HepG2 (cell line): ENCODE measurements around the gene FKTN. TPM values are rescaled to one million over a fixed set of nuclear protein-coding genes. Genes with fewer than 3 reads are reported as not detected.
A peak's percentile ranks its signal among the peaks of the same experiment; 100 is the strongest.

Experiments
- AKNA ChIP-seq: sonication (generic); formaldehyde crosslinking; IDR thresholded peaks from 2 replicates; pipeline ENCODE4 v1.4.0; 2020; ENCODE audit warnings: missing genetic modification reagents, borderline replicate concordance
- EHMT2 ChIP-seq: fragments of 200-600 bp; sonication (generic); IDR thresholded peaks from 2 replicates; pipeline ENCODE4 v1.7.0; 2017; ENCODE audit warnings: antibody characterized with exemption, low read depth, low read length, borderline replicate concordance
- FOXP1 ChIP-seq, 2 experiments: fragments of 450-650 bp in 1 of 2; IDR thresholded peaks; 2 replicates each; pipeline ENCODE4 v1.6.1; 2017 to 2018; ENCODE audit warnings: antibody characterized with exemption in 1 of 2
- GLMP ChIP-seq: sonication (generic); formaldehyde crosslinking; IDR thresholded peaks from 2 replicates; pipeline ENCODE4 v1.9.0; 2021; ENCODE audit warnings: missing genetic modification reagents, mild to moderate bottlenecking, borderline replicate concordance
- HIVEP1 ChIP-seq: sonication (generic); formaldehyde crosslinking; IDR thresholded peaks from 2 replicates; pipeline ENCODE4 v1.4.0; 2020; ENCODE audit warnings: mild to moderate bottlenecking, missing genetic modification reagents
- HNRNPLL ChIP-seq: fragments of 200-400 bp; formaldehyde crosslinking; IDR thresholded peaks from 2 replicates; pipeline ENCODE4 v1.6.1; 2017; ENCODE audit warnings: mild to moderate bottlenecking, low read depth, low read length; ENCODE audit not compliant: poor library complexity, severe bottlenecking
- KDM5B ChIP-seq: sonication (generic); formaldehyde crosslinking; IDR thresholded peaks from 2 replicates; pipeline ENCODE4 v1.4.0; 2020; ENCODE audit warnings: missing genetic modification reagents, mild to moderate bottlenecking, borderline replicate concordance
- KMT2A ChIP-seq: sonication (generic); formaldehyde crosslinking; IDR thresholded peaks from 2 replicates; pipeline ENCODE4 v1.4.0; 2020; ENCODE audit warnings: missing genetic modification reagents
- MXD1 ChIP-seq: sonication (generic); formaldehyde crosslinking; IDR thresholded peaks from 2 replicates; pipeline ENCODE4 v1.4.0; 2020; ENCODE audit warnings: mild to moderate bottlenecking, missing genetic modification reagents
- NCOA2 ChIP-seq: sonication (generic); formaldehyde crosslinking; IDR thresholded peaks from 2 replicates; pipeline ENCODE4 v1.8.0; 2022; ENCODE audit warnings: inconsistent platforms
- POGZ ChIP-seq: sonication (generic); formaldehyde crosslinking; IDR thresholded peaks from 2 replicates; pipeline ENCODE4 v1.4.0; 2020; ENCODE audit warnings: mild to moderate bottlenecking, missing genetic modification reagents
- TBX2 ChIP-seq: sonication (generic); formaldehyde crosslinking; IDR thresholded peaks from 2 replicates; pipeline ENCODE4 v1.5.0; 2020; ENCODE audit warnings: missing genetic modification reagents, mild to moderate bottlenecking, borderline replicate concordance
- ZFAT ChIP-seq: sonication (generic); formaldehyde crosslinking; conservative IDR thresholded peaks from 2 replicates; pipeline ENCODE4 v1.8.1; 2023; ENCODE audit warnings: missing genetic modification reagents, inconsistent platforms
- ZFX ChIP-seq: sonication (generic); formaldehyde crosslinking; IDR thresholded peaks from 2 replicates; pipeline ENCODE4 v1.4.0; 2020; ENCODE audit warnings: mild to moderate bottlenecking, low read depth, missing genetic modification reagents, moderate library complexity
- ZNF282 ChIP-seq: fragments of 450-650 bp; IDR thresholded peaks from 2 replicates; pipeline ENCODE4 v1.6.1; 2018; ENCODE audit not compliant: partially characterized antibody
- ZNF547 ChIP-seq: sonication (generic); formaldehyde crosslinking; IDR thresholded peaks from 2 replicates; pipeline ENCODE4 v1.5.1; 2020; ENCODE audit warnings: mild to moderate bottlenecking, missing genetic modification reagents
- ZNF556 ChIP-seq: sonication (generic); formaldehyde crosslinking; IDR thresholded peaks from 2 replicates; pipeline ENCODE4 v1.4.0; 2020; ENCODE audit warnings: mild to moderate bottlenecking, missing genetic modification reagents, borderline replicate concordance
- ZNF615 ChIP-seq: sonication (generic); formaldehyde crosslinking; IDR thresholded peaks from 2 replicates; pipeline ENCODE4 v1.5.0; 2020; ENCODE audit warnings: mild to moderate bottlenecking, missing genetic modification reagents, borderline replicate concordance
- ZNF776 ChIP-seq: sonication (generic); formaldehyde crosslinking; IDR thresholded peaks from 2 replicates; pipeline ENCODE4 v1.4.0; 2020; ENCODE audit warnings: mild to moderate bottlenecking, missing genetic modification reagents
- ZSCAN21 ChIP-seq: sonication (generic); formaldehyde crosslinking; IDR thresholded peaks from 2 replicates; pipeline ENCODE4 v1.8.0; 2022; ENCODE audit warnings: mild to moderate bottlenecking, missing genetic modification reagents, moderate library complexity, borderline replicate concordance
- polyA plus RNA-seq, 8 experiments: library from polyadenylated mRNA; depleted of rRNA in 3 of 8; stranded (reverse) in 7 of 8; unstranded in 1 of 8; fragments of >200 nt; fragmentation: Illumina TruSeq in 4 of 8; extraction: Trizol in 4 of 8; gene quantifications; 2 replicates each; pipeline versions ENCODE4 v1.2.1 to v1.2.3, GENCODE V29; 2011 to 2016; ENCODE audit warnings: low read depth in 4 of 8, missing spikeins in 1 of 8, mixed read lengths in 1 of 8; ENCODE audit not compliant: insufficient read depth in 1 of 8
- total RNA-seq, 5 experiments: library from RNA; depleted of rRNA; stranded (reverse); fragments of >200 nt; fragmentation: Illumina TruSeq; extraction: Trizol; gene quantifications; 2 replicates each; pipeline ENCODE4 v1.2.3, GENCODE V29; 2016; ENCODE audit warnings: low read depth in 1 of 5

The FKTN gene
- total and polyA plus RNA-seq, 2 of the 13 experiments (the other 11 are each of a cell fraction or from before 2014, with no cell fraction given): 7.9 to 13.5 TPM

GRCh38 chr9:105557804-105558610 lies at the start of gene FKTN (continued):
- TF ChIP-seq AKNA (CRISPR knock-in tag) (0 out of 2 replicates have a peak, but pooled peaks have one; percentile 20), ZFX (CRISPR knock-in tag) (peak; percentile 66), MXD1 (CRISPR knock-in tag) (no peak; the same call in 1 of the 2 replicates), FOXP1 (IDR thresholded peaks at IDR 0.05) (no peak), FOXP1 (CRISPR knock-in tag; IDR thresholded peaks at IDR 0.05) (no peak), POGZ (CRISPR knock-in tag) (peak; percentile 81), HNRNPLL (peak; percentile 92), KDM5B (CRISPR knock-in tag) (peak; percentile 81; the same call in 1 of the 2 replicates), ZNF282 (no peak), EHMT2 (no peak), ZNF547 (peak; percentile 82), HIVEP1 (CRISPR knock-in tag) (peak; percentile 18; the same call in 1 of the 2 replicates), GLMP (CRISPR knock-in tag) (no peak), ZFAT (0 out of 2 replicates have a peak, but pooled peaks have one; percentile 39), ZNF615 (0 out of 2 replicates have a peak, but pooled peaks have one; percentile 46), TBX2 (CRISPR knock-in tag) (peak; percentile 50; the same call in 1 of the 2 replicates), ZNF556 (CRISPR knock-in tag) (peak; percentile 74; the same call in 1 of the 2 replicates), KMT2A (peak; percentile 96; the same call in 1 of the 2 replicates), NCOA2 (CRISPR knock-in tag) (peak; percentile 50; the same call in 1 of the 2 replicates), ZSCAN21 (CRISPR knock-in tag) (peak; percentile 75; the same call in 1 of the 2 replicates), ZNF776 (0 out of 2 replicates have a peak, but pooled peaks have one; percentile 28)
